Testis (tissue), 3 donors: ENCODE results near the gene BRSK2. TPM values are rescaled to one million over a fixed set of nuclear protein-coding genes. Genes with fewer than 3 reads are reported as not detected.

Experiments
- DNase-seq: peaks from one replicate; pipeline ENCODE4 v3.0.0-alpha.2; 2019
- H3K27ac ChIP-seq, 2 donors: fragments of 200-600 bp; sonication (generic); one replicate each; pipeline ENCODE4 v1.5.1; 2019
- H3K27me3 ChIP-seq: fragments of 200-600 bp; sonication (generic); one replicate; pipeline ENCODE4 v1.5.1; 2019
- H3K36me3 ChIP-seq: fragments of 200-600 bp; sonication (generic); one replicate; pipeline ENCODE4 v1.5.1; 2017; ENCODE audit warnings: low read depth; ENCODE audit errors: missing control alignments
- H3K4me1 ChIP-seq: fragments of 200-600 bp; sonication (generic); one replicate; pipeline ENCODE4 v1.5.1; 2019
- H3K4me3 ChIP-seq, 2 donors: fragments of 200-600 bp; sonication (generic); one replicate each; pipeline ENCODE4 v1.5.1; 2017 to 2019
- H3K9me3 ChIP-seq: fragments of 200-600 bp; sonication (generic); one replicate; pipeline ENCODE4 v1.5.1; 2017
- CTCF ChIP-seq, 3 experiments: fragments of 450-650 bp in 2 of 3; fragments of 200-600 bp in 1 of 3; sonication (generic) in 1 of 3; IDR thresholded peaks; one replicate each; pipeline ENCODE4 v1.5.1; 2016 to 2019; ENCODE audit warnings: antibody characterized with exemption in 3 of 3, mild to moderate bottlenecking in 2 of 3, moderate library complexity in 1 of 3
- POLR2A ChIP-seq: fragments of 450-650 bp; IDR thresholded peaks from one replicate; pipeline ENCODE4 v1.6.1; 2017; ENCODE audit warnings: antibody characterized with exemption, mild to moderate bottlenecking, moderate library complexity
- WGBS, 2 donors: methylation state at CpG; one replicate each; pipeline ENCODE4 v1.1.5; 2018; 5-methylcytosine and 5-hydroxymethylcytosine counted together
- intact Hi-C: fragments of 100-400 bp; cut with DNase I; formaldehyde crosslinking; loops from one replicate; pipeline ENCODE4 v1.15.1; 2023; ENCODE audit warnings: low total_unique reads
- polyA plus RNA-seq: library from polyadenylated mRNA; stranded (reverse); fragments of 350-450 nt; fragmentation: Illumina TruSeq; extraction: RNeasy Lipid Tissue Mini Kit (QIAGEN cat#74804); gene quantifications from one replicate; pipeline ENCODE4 v1.2.3, GENCODE V29; 2014; ENCODE audit warnings: low read depth, low replicate concordance; ENCODE audit not compliant: insufficient read depth
- total RNA-seq, 2 donors: library from RNA; depleted of rRNA; stranded (reverse); fragments of >200 nt; gene quantifications; one replicate each; pipeline ENCODE4 v1.2.3, GENCODE V29; 2016

Gene BRSK2
- total and polyA plus RNA-seq, 3 donors from 2014 or later = 24.7 to 52.3 (median 49.1) TPM

- DNase-seq = no peak
- TF ChIP-seq POLR2A = no peak
- TF ChIP-seq CTCF (IDR thresholded peaks at IDR 0.05) = no peak
- intact Hi-C loops = no loop called here
Measured at GRCh38 chr11:1468473-1469066, 78.8 kb downstream of the BRSK2 start.

DNA sequence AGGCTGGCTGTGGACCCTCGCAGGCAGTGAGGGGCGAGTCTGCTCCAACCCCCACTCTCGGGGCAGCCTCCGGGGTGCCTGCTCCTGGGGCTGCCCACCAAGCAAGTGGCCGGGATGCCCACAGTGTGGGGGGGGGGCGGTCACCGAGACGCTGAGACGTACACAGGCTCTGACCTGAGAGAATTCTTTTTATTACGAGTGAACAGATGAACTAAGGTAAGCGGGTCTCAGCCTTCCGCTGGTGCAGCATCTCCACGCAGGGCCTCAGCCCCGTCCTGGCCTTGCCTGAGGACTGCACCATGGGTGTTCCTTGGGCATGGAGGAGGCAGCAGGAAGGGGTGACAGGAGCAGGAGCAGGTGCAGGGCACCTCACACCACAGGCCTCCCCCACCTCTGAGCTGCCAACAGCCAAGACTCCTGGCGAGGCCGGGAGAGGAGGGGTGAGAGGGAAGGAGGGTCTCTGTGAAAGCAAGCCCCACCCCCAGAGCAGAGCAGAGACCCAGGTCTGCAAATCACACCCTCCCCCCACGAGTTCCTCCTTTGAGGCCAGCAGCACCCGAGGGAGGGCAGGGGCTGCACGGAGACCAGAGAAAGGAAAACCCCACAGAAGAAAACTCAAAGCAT, 79.7 kb downstream of the BRSK2 start:
- no peak for TF ChIP-seq POLR2A
- TF ChIP-seq CTCF (IDR thresholded peaks at IDR 0.05) = no peak
- no peak overlapping the region for H3K4me3 ChIP-seq
- H3K27me3 ChIP-seq = no peaks in the 10 kb centered on the region
- DNase-seq = no peak
- intact Hi-C loops = no loop called here
- H3K9me3 ChIP-seq = no peaks in the 10 kb centered on the region
- WGBS, 2 donors = 78 to 81% methylated on average over 16 to 18 of the region's 19 CpGs
- H3K36me3 ChIP-seq = no peaks in the 10 kb centered on the region
- no peak overlapping the region for H3K27ac ChIP-seq
- peaks cover 13% of the 10 kb centered on the region for H3K4me1 ChIP-seq

More at GRCh38 chr11:1468473-1469066, 78.8 kb downstream of the BRSK2 start:
- Histone ChIP-seq H3K4me1 (peaks cover 13% of the 10 kb centered on the region), H3K9me3 (no peaks in the 10 kb centered on the region), H3K36me3 (no peaks in the 10 kb centered on the region), H3K27ac (no peak overlapping the region), H3K4me3 (no peak overlapping the region), H3K27me3 (no peaks in the 10 kb centered on the region)
- 67 to 72% methylated on average over 17 to 19 of the region's 19 CpGs for WGBS, 2 donors

DNA sequence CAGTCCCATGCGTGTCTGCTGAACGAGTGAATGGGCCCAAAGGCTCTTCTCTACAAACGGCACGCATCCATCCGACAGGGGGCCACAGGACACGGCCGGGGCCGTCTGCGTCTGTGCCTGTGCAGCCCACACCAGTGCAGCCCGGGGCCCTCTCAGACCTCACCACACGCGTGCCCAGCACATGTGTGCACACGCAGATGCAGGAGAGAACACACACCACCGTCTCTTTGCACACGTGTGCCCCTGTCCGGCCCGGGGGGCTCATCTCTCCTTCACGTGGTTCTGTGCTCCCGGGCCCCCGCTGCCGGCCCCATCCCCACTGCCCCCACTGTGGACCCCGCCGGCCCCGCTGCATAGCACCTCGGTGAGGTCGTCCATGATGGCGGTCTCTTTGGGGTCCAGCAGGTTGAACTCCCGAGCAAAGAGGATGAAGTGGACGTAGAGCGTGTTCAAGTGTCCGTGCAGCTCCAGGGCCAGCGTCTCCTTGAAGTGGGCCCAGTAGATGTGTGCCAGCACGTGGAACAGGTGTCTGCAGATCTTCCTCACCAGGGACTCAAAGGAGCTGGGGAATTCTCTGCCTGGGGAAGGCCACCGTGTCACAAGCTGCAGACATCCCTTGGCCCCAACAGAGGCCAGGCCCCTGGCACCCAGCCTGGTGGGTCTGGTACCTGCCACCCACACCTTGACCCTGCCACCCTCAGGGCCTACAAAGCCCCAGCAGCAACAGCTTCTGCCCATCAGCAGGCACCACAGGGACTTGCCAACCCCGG, 80.4 kb downstream of the BRSK2 start:
- Histone ChIP-seq H3K27me3 (no peaks in the 10 kb centered on the region), H3K9me3 (no peaks in the 10 kb centered on the region), H3K27ac (no peak overlapping the region), H3K4me1 (peaks cover 13% of the 10 kb centered on the region), H3K36me3 (no peaks in the 10 kb centered on the region), H3K4me3 (no peak overlapping the region)
- intact Hi-C loops = no loop called here
- TF ChIP-seq POLR2A = no peak
- DNase-seq = no peak
- 92 to 94% methylated on average over 32 to 35 of the region's 35 CpGs for WGBS, 2 donors

DNA sequence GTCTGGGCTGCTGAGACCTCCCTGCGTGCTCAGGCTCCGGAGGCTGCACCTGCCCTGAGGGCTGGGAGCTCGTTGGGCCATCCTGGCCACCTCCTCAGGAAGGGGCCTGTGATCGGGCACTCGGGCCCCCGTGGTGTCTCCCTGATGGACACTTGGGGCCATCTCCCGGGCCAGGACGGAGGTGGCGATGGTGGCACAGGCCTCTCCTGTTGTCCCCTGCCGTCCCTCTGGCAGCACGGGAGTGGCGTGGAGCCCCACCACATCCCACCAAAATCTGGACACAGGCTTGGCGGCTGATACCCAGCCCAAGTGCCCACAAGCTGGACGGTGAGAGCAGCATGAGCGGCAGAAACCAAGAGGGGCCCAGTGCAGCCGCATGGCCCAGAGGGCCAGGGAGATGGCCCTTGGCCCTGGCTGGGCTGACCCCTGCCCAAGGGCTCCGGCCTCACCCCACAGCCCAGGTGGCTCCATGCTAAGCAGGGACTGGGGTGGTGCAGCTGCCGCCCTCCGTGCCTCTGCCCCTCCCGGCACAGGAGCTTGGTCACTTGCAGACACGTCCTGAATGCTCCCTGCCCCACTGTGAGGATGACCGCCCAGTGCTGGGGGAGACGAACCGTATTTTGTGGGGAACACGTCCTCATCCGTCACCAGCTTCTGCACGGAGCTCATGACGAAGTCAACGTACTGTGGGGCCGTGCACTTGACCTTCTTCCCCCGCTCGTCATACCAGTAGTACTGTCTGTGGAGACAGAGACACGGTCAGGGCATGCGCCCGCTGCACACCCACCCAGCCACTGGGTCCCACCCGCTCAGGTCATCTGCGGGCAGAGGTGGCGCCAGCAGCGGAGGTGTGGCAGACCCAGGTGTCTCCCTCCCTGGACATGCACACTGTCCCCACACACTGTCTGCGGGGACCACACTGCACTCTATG, 81.2 kb downstream of the BRSK2 start:
- H3K36me3 ChIP-seq = no peaks in the 10 kb centered on the region
- no peak for TF ChIP-seq POLR2A
- TF ChIP-seq CTCF (IDR thresholded peaks at IDR 0.05) = no peak
- 88 to 95% methylated on average over 16 to 40 of the region's 40 CpGs for WGBS, 2 donors
- H3K9me3 ChIP-seq = no peaks in the 10 kb centered on the region
- H3K27ac ChIP-seq = no peak overlapping the region
- H3K27me3 ChIP-seq = no peaks in the 10 kb centered on the region
- intact Hi-C loops = no loop called here
- peaks cover 13% of the 10 kb centered on the region for H3K4me1 ChIP-seq
- no peak for DNase-seq
- no peak overlapping the region for H3K4me3 ChIP-seq
